Measurements from ENCODE around the gene TUSC2. TPM values are rescaled to one million over a fixed set of nuclear protein-coding genes. Genes with fewer than 3 reads are reported as not detected.

The TUSC2 gene, protein sequence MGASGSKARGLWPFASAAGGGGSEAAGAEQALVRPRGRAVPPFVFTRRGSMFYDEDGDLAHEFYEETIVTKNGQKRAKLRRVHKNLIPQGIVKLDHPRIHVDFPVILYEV
- 10 to 100 TPM; 15.8 to 27.0 (median 24.3) TPM for polyA plus RNA-seq (ENCODE audit: insufficient read length in 4 of 4)

DNA sequence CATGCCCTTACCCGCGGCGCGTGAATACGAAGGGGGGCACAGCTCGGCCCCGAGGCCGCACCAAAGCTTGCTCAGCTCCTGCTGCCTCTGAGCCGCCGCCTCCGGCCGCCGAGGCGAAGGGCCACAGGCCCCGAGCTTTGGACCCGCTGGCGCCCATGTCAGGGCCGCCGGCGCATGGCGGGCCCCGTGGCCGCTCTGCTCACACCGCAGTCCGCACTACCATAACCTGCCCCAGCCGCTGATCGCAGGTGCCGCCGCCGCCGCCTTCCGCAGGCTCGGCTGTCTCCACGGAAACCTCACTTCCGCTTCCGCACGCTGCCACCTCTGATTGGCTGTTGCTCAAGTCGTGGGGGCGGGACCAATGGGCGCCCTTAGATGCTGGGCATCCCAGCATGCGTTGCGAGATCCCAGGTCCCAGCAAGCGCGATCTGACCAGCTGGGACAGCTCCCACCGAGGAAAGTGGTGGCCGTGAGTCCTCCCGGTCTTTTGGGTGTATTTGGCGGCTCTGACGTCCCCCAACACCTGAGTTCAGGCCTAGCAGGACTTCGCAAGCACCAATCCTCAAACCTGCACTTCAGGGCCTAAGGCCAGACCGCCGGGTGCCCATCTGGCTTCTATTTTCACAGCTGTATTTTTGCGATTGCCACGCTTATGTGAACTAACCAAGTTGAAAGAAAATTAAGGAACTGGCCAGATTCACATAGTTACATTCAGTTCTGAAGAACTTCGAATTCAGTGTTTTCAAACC, at the start of gene TUSC2:
TUSC2 (minus strand) TSS at position 281 of the 749 bp plus-strand sequence; CDS start at position 157, 124 bp downstream.
- peak; percentile 89 to 94 (median 94) for DNase-seq (ENCODE audit: low read depth in 4 of 4, low spot score in 3 of 4)

DNA sequence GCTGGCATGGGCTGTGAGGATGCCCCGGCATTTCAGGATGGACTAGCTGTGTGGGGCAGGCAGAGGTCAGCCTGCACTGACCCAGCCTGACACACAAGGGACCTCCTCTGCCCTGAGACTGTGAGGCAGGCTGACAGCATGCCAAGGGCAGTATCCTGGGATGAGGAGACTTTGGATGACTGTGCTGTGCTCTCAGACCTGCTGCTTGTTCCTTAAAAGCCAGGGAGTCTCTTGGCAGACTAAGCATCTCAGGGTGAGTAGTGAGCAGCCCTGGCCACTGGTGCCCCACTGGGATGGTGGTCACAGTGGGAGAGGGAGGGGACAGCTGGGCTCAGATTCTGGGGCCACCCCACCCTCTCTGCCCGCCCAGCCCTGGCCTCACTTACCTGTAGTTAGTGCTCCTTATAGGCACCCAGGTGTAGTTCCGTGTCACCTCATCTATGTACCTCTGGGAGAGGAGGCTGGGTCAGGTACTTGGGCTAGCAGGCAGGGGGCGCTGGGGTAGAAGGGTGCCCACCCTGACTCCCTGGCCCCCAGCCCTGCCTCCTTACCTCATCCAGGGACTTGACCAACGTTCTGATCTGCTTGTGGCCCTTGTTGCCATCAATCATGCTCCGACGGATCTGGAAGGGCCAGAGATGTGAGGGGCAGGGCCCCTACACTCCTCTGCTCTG, 47.4 kb upstream of the TUSC2 start:
- DNase-seq (ENCODE audit: low read depth in 4 of 4, low spot score in 3 of 4), result no peak

GRCh38 chr3:50374363-50375257, 46.6 kb upstream of the TUSC2 start:
- no peak for DNase-seq (ENCODE audit: low read depth in 4 of 4, low spot score in 3 of 4)

- no peak for DNase-seq (ENCODE audit: low read depth in 4 of 4, low spot score in 3 of 4)
These were observed 45.4 kb upstream of the TUSC2 start for GRCh38 chr3:50373146-50374051.

DNA sequence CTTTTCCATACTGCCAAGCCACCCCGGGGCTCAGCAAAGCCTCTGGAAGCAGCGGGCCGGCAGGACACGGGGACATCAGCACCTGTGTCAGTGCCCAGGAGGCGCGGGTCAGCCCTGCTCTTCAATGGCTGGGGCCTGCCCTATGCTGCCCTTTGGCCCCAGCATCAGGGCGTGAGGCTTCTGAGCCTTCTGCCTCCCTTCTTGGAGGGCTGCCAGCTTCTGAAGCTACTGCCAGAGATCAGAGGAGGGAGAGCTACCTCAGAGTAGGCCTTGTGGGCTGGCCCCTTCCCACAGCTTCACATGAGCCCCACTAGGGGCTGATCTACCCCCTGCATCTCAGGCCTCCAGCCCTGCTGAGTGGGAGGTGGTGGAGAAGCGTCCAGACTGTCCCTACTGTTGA, 44.3 kb upstream of the TUSC2 start:
- DNase-seq (ENCODE audit: low read depth in 4 of 4, low spot score in 3 of 4), result no peak

GRCh38 chr3:50371133-50371685, 43.2 kb upstream of the TUSC2 start:
- DNase-seq (ENCODE audit: low read depth in 4 of 4, low spot score in 3 of 4), result no peak

- DNase-seq (ENCODE audit: low read depth in 4 of 4, low spot score in 3 of 4), result no peak
These were observed 42.6 kb upstream of the TUSC2 start for GRCh38 chr3:50370594-50370993.

DNA sequence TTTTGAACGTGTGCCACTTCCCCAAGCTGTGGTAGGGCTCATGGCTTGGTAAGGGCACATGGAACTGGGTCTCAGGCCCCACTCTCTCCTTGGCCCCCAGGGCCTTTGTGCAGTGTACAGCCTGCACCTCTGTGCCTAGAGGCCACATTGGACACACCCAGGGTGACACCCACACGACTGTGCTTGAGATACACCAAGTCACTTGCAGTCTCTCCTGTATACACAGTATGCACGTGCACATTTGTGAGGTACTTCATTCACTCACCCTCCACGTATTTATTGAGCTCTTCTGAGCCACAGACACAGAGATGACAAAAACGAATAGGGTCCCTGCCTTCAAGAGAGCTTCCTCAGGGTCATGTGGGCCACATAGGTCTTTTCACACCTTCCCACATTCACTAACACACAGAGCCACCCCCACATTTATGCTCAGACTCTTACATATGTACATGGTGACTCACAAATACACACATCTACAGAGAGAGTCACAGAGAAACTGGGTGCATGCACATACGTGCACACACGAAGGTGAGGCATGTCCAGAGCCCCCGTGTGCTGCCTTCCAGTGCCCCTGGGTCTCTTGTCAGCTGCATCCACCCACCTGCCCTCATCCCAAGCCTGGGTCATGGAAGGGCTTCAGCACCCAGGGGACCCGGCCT, 41.1 kb upstream of the TUSC2 start:
- no peak for DNase-seq (ENCODE audit: low read depth in 4 of 4, low spot score in 3 of 4)

GRCh38 chr3:50365842-50366220, 37.8 kb upstream of the TUSC2 start:
- no peak for DNase-seq (ENCODE audit: low read depth in 4 of 4, low spot score in 3 of 4)

GRCh38 chr3:50365080-50365841, 37.2 kb upstream of the TUSC2 start:
- DNase-seq (ENCODE audit: low read depth in 4 of 4, low spot score in 3 of 4), result no peak

GRCh38 chr3:50364573-50365079, 36.6 kb upstream of the TUSC2 start:
- no peak for DNase-seq (ENCODE audit: low read depth in 4 of 4, low spot score in 3 of 4)

GRCh38 chr3:50359760-50360110, 31.7 kb upstream of the TUSC2 start:
- no peak for DNase-seq (ENCODE audit: low read depth in 4 of 4, low spot score in 3 of 4)

GRCh38 chr3:50358911-50359759, 31.1 kb upstream of the TUSC2 start, which contains the start of gene TMEM115:
TSS of gene TMEM115 (minus strand) at chr3:50359521. CDS start at chr3:50359063, 458 bp downstream.
- peak; percentile 88 to 96 (median 91) for DNase-seq (ENCODE audit: low read depth in 4 of 4, low spot score in 3 of 4)

DNA sequence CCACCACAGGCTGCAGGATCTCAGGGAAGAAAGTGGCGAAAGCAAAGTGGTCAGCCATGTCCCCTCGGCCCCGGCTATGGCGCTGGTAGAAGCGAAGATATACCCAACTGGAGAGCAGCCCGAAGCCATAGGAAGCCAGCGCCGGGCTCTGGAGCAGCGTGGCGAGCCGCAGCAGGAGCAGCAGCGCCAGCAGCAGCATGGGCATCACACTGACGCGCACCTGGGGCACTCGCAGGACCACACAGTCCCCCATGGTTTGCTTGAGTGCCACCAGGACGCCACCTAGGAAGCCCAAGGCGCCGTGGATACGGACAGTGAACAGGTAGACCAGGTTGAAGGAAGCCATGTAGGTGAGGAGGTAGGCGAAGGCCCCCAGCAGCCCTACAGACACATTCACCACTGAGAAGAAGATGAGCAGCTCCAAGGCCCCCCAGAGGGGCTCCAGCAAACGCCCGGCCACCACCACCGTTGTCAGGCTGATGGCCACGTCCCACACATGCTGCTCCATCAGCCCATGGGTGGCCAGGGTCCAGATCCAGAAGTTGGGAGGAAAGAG, 30.4 kb upstream of the TUSC2 start:
- no peak for DNase-seq (ENCODE audit: low read depth in 4 of 4, low spot score in 3 of 4)

GRCh38 chr3:50357481-50357880, 29.5 kb upstream of the TUSC2 start:
- DNase-seq (ENCODE audit: low read depth in 4 of 4, low spot score in 3 of 4), result no peak

DNA sequence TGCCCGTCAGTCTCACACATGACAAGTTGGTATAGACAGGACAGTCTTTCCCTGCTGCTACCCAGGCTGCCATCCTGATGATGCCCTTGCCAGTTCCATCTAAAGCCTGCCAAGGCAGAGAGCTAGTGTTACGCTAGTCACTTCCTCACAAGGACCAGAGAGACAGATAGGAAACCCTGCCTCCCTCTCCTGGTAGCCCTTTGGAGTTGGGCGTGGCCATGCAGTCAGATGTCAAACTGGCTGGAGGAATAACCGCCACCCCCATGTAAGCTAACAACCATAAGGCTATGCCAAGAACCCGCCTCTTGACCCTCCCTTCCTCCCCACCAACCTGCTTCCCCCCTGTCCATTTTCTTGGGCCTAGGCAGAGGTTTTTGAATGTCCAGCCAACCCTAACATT, 28.5 kb upstream of the TUSC2 start:
- DNase-seq (ENCODE audit: low read depth in 4 of 4, low spot score in 3 of 4), result no peak

Measured in left renal pelvis (tissue), 4 donors.